Vagina (tissue), 2 donors: ENCODE results near the gene SH2D3A. TPM values are rescaled to one million over a fixed set of nuclear protein-coding genes. Genes with fewer than 3 reads are reported as not detected.
"Not testable (repeated sequence)": the region's sequence is repeated elsewhere in the genome, so short reads cannot be mapped to it uniquely, and the experiment has no call there.

Experiments used
- DNase-seq, 2 donors: peaks; one replicate each; pipeline ENCODE4 v3.0.0-alpha.2; 2017; ENCODE audit errors: extremely low spot score in 2 of 2
- H3K27ac ChIP-seq: fragments of 200-600 bp; sonication (generic); one replicate; pipeline ENCODE4 v1.5.1; 2019
- H3K27me3 ChIP-seq: fragments of 200-600 bp; sonication (generic); one replicate; pipeline ENCODE4 v1.5.1; 2019
- H3K36me3 ChIP-seq, 2 donors: fragments of 200-600 bp; sonication (generic); one replicate each; pipeline ENCODE4 v1.5.1; 2017 to 2019
- H3K4me1 ChIP-seq: fragments of 200-600 bp; sonication (generic); one replicate; pipeline ENCODE4 v1.5.1; 2019
- H3K4me3 ChIP-seq, 2 donors: fragments of 200-600 bp; sonication (generic); 1 replicate in 1 of 2; 2 replicates in 1 of 2; pipeline ENCODE4 v1.5.1; 2016 to 2019
- H3K9me3 ChIP-seq: fragments of 200-600 bp; sonication (generic); one replicate; pipeline ENCODE4 v1.5.1; 2019
- CTCF ChIP-seq, 3 experiments: fragments of 450-650 bp in 2 of 3; fragments of 200-600 bp in 1 of 3; sonication (generic) in 1 of 3; IDR thresholded peaks; one replicate each; pipeline ENCODE4 v1.5.1; 2017 to 2019; ENCODE audit warnings: antibody characterized with exemption in 3 of 3, mild to moderate bottlenecking in 2 of 3, moderate library complexity in 2 of 3
- POLR2A ChIP-seq, 2 donors: fragments of 450-650 bp; IDR thresholded peaks; one replicate each; pipeline ENCODE4 v1.6.1; 2017; ENCODE audit warnings: antibody characterized with exemption in 2 of 2, mild to moderate bottlenecking in 2 of 2, moderate library complexity in 2 of 2
- POLR2AphosphoS5 ChIP-seq, 2 donors: sonication (generic); formaldehyde crosslinking; IDR thresholded peaks; one replicate each; pipeline ENCODE4 v1.9.0; 2017; ENCODE audit warnings: antibody characterized with exemption in 2 of 2, mild to moderate bottlenecking in 2 of 2, low read depth in 1 of 2; ENCODE audit not compliant: insufficient read depth in 1 of 2
- intact Hi-C: fragments of 100-400 bp; cut with DNase I; formaldehyde crosslinking; loops from one replicate; pipeline ENCODE4 v1.15.1; 2023
- total RNA-seq: library from RNA; depleted of rRNA; stranded (reverse); fragments of >200 nt; gene quantifications from one replicate; pipeline ENCODE4 v1.2.3, GENCODE V29; 2016

Gene SH2D3A
- total RNA-seq, 1 donor from 2014 or later: 21.9 TPM

GRCh38 chr19:6802336-6803035 lies 35.3 kb upstream of the SH2D3A start:
- no peak for DNase-seq
- no peaks in the 10 kb centered on the region for H3K27me3 ChIP-seq
- no peak overlapping the region for H3K4me3 ChIP-seq
- intact Hi-C loops: no loop called here
- peaks cover 16% of the 10 kb centered on the region for H3K4me1 ChIP-seq
- no peaks in the 10 kb centered on the region for H3K9me3 ChIP-seq
- no peak overlapping the region for H3K27ac ChIP-seq
- no peak for TF ChIP-seq POLR2A (IDR thresholded peaks at IDR 0.05)
- TF ChIP-seq POLR2AphosphoS5 (IDR thresholded peaks at IDR 0.05; ENCODE audit: insufficient read depth in 1 of 2, low read depth in 1 of 2): no peak
- TF ChIP-seq CTCF (IDR thresholded peaks at IDR 0.05): no peak
- no peaks in the 10 kb centered on the region for H3K36me3 ChIP-seq

GRCh38 chr19:6801485-6802086 lies 34.4 kb upstream of the SH2D3A start:
- H3K4me1 ChIP-seq: peaks cover 16% of the 10 kb centered on the region
- peak in 1 of 2 donors; percentile 28 for TF ChIP-seq POLR2AphosphoS5 (IDR thresholded peaks at IDR 0.05; ENCODE audit: insufficient read depth in 1 of 2, low read depth in 1 of 2)
- no peak for TF ChIP-seq CTCF (IDR thresholded peaks at IDR 0.05)
- H3K27ac ChIP-seq: no peak overlapping the region
- no peak for DNase-seq
- intact Hi-C loops: no loop called here
- no peaks in the 10 kb centered on the region for H3K36me3 ChIP-seq
- H3K4me3 ChIP-seq: peak overlapping the region; percentile 15 to 20
- no peaks in the 10 kb centered on the region for H3K27me3 ChIP-seq
- no peaks in the 10 kb centered on the region for H3K9me3 ChIP-seq

GRCh38 chr19:6800991-6801484 lies 33.8 kb upstream of the SH2D3A start:
- TF ChIP-seq CTCF (IDR thresholded peaks at IDR 0.05) (no peak), POLR2A (IDR thresholded peaks at IDR 0.05) (no peak), POLR2AphosphoS5 (IDR thresholded peaks at IDR 0.05; ENCODE audit: insufficient read depth in 1 of 2, low read depth in 1 of 2) (no peak)
- Histone ChIP-seq H3K4me3 (peak overlapping the region; percentile 15 to 20), H3K9me3 (no peaks in the 10 kb centered on the region)

GRCh38 chr19:6800160-6800790 lies 33.0 kb upstream of the SH2D3A start:
- H3K4me3 ChIP-seq, H3K36me3 ChIP-seq, DNase-seq, H3K27me3 ChIP-seq, H3K27ac ChIP-seq, intact Hi-C loops, H3K9me3 ChIP-seq: not testable (repeated sequence)
- H3K4me1 ChIP-seq: peaks cover 16% of the 10 kb centered on the region

More at GRCh38 chr19:6800991-6801484, 33.8 kb upstream of the SH2D3A start:
- DNase-seq: no peak
- no peaks in the 10 kb centered on the region for H3K36me3 ChIP-seq
- H3K27me3 ChIP-seq: no peaks in the 10 kb centered on the region
- no peak overlapping the region for H3K27ac ChIP-seq
- intact Hi-C loops: no loop called here
- H3K4me1 ChIP-seq: peaks cover 16% of the 10 kb centered on the region

- Histone ChIP-seq H3K27ac (no peak overlapping the region), H3K27me3 (no peaks in the 10 kb centered on the region), H3K4me3 (no peak overlapping the region), H3K9me3 (no peaks in the 10 kb centered on the region), H3K36me3 (no peaks in the 10 kb centered on the region), H3K4me1 (peaks cover 10% of the 10 kb centered on the region)
- no peak for DNase-seq
- TF ChIP-seq POLR2AphosphoS5 (IDR thresholded peaks at IDR 0.05; ENCODE audit: insufficient read depth in 1 of 2, low read depth in 1 of 2) (no peak), CTCF (IDR thresholded peaks at IDR 0.05) (no peak), POLR2A (IDR thresholded peaks at IDR 0.05) (no peak)
- intact Hi-C loops: no loop called here
These were observed 30.4 kb upstream of the SH2D3A start for GRCh38 chr19:6797646-6798045.
